HG02981 (cell line): ENCODE measurements around the gene CCNQ.

Source experiments
- ATAC-seq: cut with Tn5 transposase; IDR thresholded peaks from one replicate; pipeline ENCODE4 v1.9.1; 2021; ENCODE audit warnings: mild to moderate bottlenecking, moderate library complexity; ENCODE audit not compliant: unreplicated experiment

CCNQ gene

GRCh38 chrX:153598541-153599191, at the start of gene CCNQ:
Gene CCNQ, minus strand, starts transcription at chrX:153599139. Its CDS starts 66 bp downstream, at chrX:153599073.
- ATAC-seq = peak; percentile 54

- ATAC-seq = no peak
Observed at GRCh38 chrX:153647461-153648357, 48.8 kb upstream of the CCNQ start.

DNA sequence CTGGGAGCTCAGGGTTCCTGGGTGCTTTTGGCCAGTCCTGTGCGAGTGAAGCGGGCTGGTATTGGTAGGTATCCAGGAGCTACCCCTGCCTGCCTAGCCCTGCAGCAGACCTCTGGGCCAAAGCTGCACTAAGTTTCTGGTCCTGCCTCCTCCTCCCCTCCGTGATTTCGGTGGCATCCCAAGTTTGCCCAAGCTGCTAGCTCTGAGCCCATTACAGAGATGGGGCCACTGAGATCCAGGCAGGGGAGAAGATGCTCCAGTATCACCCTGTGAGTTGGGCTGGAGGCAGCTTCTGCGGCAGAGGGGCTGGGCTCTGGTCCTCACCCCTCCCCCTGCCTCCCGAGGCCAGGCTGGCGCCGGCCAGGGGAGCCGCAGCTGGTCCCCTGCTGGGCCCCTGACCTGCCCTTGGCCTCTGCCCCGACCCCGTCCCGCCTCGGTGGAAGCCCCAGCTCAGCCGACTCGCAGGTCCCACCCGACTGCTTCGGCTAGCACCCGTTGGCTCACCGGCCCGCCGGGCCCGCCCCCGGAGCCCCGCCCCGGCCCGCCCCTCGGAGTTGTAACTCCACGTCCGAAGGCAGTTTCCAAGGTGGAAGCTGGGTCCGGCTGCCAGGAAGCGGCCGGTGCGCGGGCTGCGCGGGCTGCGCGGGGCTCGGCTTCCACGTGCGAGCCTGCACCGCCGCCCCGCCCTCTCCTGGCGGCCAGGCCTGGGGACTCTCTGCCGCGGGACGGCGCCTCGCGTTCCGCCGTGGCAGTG, 47.9 kb upstream of the CCNQ start, which contains the start of gene DUSP9:
TSS of gene DUSP9 (plus strand) at position 584 of the 754 bp plus-strand sequence. CDS start 751 bp downstream, outside the sequence.
- ATAC-seq = no peak

GRCh38 chrX:153645921-153646488, 47.1 kb upstream of the CCNQ start:
- ATAC-seq = no peak

- ATAC-seq = no peak
Observed at GRCh38 chrX:153645151-153645550, 46.2 kb upstream of the CCNQ start.

DNA sequence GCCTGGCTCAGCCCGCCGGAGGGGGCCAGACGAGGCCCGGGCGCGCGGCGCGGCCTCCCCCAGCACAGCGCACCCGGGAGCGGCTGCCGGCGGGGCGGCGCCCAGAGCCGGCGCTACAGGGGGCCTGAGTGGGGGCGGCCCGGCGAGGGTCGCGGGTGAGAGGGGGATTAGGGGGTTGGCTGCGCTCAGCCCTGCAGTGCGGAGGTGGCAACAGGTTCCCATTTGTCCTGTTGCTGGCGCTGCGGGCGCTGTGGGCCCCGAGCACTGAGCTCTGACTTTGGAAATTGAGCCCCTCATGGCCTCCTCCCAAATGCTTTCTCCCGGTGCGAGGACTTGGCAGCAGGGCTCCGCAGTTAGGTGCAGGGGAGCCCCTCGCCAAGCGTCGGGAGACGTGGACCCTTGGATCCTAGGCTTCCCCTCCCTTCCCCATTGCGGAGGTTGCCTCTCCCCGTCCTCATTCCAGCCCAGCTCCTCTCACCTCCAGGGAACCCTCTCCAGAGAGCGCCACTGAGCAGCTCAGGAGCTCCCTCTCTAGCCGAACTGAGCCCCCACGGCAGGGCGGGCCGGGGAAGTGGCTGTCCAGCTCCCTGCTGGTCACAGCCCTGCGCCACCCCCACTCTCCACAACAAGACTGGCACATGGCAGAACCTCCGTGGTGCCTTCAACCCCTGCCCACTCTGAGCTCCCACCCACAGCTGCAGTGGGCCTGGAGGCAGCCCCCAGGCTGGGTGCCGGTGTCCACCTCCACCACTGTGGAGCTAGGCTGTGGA, 45.6 kb upstream of the CCNQ start:
- no peak for ATAC-seq

- ATAC-seq = no peak
Observed at GRCh38 chrX:153643431-153644351, 44.8 kb upstream of the CCNQ start.

GRCh38 chrX:153642655-153643430, 43.9 kb upstream of the CCNQ start:
- ATAC-seq = no peak

GRCh38 chrX:153642051-153642654, 43.2 kb upstream of the CCNQ start:
- ATAC-seq = no peak

DNA sequence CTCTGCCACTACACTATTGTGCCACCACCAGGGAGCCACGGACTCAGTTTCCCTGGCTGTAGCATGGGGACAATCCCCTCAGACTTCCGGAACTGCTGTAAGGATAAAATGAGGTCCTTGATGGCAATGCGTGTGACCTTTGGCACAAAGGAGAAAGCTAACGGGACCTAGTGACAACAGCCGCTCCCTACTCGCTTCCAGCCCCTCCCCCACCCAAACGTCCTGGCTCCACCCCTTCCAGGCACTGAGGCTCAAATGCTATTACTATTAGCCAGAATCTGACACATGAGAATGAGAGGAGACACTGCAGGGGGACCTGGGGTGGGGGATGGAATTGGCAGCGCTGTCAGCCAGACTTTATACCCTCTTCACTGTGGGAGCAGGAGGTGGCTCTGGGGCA, 42.7 kb upstream of the CCNQ start:
- no peak for ATAC-seq

- no peak for ATAC-seq
Observed at GRCh38 chrX:153640736-153641575, 42.0 kb upstream of the CCNQ start.

DNA sequence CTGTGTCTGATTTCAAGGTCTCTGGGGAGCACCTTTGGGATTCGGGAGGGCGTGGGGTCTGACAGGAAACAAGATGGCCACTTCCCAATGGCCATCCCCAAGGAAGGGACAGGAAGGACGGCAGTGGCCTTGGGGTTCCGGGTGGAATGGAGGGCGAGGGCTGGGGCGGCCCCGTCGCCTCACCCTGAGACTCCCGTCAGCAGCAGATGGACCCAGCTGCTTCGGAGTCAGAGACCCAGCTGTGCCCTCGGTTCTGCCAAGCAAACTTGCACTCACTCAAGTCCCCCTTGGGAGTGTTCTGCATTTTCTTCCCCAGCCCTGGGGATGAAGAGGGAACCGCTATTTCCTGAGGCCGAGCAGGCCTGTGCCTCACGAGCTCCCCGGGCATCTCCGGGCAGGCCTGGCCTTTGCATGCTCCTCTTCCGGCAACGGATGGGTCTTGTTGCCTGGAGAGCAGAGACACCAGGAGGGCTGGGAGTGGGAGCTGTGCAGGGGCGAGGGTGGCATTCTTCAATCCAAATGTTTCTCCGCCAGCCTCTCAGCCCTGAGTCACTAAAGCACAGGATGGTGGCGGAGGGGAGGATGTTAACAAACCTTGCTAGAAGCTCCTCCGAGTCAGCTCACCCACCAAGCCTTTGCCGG, 41.2 kb upstream of the CCNQ start:
- ATAC-seq = no peak

DNA sequence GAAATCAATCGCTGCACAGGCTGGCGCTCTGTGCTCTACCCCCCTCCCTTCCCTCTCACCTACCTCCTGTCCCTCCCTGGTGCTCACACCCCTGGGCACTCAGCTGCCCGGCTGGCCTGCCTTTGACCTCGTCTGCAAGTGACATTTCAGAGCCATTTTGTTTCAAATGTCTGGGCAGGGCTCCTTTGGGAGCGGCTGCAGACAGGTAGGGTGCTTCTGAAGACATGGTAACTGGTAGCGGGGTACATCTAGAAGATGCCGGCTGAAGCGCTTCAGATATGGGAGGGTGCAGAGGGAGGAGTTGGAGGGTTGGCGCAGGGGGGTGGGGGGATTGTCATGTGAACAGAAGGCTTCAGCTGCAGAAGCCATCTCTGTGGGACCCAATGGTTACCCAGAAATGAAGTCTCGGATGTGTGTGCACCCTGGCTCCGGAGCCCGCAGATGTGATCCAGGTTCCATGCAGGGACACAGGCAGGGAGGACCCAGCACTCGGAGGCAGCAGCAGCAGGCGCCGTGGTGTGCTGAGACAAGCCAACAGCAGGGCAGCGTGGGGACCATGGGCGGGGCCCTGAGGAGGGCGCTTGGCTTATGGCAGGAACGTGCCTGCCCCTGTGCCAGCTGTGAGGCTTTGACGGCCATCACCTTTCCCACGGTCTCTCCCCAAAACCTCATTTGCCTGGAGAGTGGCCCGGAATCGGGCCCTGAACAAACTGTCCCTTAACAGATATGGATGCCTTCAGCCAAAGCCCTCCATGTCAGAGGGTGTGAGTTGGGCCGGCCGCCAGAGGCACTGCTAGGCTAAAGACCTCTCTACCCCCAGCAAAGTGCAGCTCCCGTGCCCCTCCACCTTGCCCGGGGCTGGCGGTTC, 40.5 kb upstream of the CCNQ start:
- ATAC-seq = no peak

GRCh38 chrX:153638436-153639176, 39.7 kb upstream of the CCNQ start:
- ATAC-seq = no peak

DNA sequence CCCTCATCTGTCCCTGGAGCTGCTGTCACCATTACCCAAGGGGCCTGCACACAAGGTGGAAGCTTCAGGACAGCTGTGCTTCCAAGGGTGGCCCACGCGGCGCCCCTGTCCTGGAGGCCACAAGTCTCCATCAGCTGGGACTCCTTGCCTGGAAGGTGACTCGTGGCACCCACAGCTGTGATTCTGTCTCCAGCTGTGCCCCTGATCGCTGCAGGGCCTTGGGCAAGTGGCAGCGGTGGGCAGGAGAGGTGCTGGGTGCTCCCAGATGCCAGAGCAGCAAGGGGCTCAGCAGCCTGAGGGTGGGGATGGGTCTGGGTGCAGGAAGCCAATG, 39.1 kb upstream of the CCNQ start:
- ATAC-seq = no peak
